GM12874 (cell line): Measurements from ENCODE around the gene GPATCH2L.

Experiments
- CTCF ChIP-seq: IDR thresholded peaks from 2 replicates; pipeline ENCODE4 v1.5.1; 2011; ENCODE audit warnings: low read depth, mild to moderate bottlenecking, control low read depth, low read length, moderate library complexity; ENCODE audit not compliant: insufficient read depth

Gene GPATCH2L

GRCh38 chr14:76138758-76139723 is 12.7 kb upstream of the GPATCH2L start:
- TF ChIP-seq CTCF, result no peak

- no peak for TF ChIP-seq CTCF
Measured at GRCh38 chr14:76143642-76144041, 8.1 kb upstream of the GPATCH2L start.

DNA sequence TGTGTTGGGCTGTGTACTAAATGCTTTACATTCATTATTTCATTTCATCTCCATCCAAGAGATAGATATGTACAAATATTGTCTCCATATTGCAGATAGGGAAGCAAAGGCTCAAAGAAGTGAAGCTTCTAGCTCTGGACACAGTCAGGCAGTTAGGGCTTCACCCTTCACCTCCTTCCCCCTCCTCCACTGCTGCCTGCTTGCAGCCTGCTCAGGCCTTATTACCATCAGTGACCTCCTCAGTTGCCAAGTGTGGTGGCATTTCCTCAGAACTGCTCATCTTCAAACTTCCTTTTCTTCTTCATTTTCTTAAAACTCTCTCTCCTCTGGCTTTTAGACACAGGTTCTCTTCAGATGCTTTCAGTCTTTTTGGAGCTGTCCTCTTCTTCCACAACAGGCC is 4.7 kb upstream of the GPATCH2L start:
- TF ChIP-seq CTCF, result no peak

GRCh38 chr14:76149196-76149595 is 2.5 kb upstream of the GPATCH2L start:
- TF ChIP-seq CTCF, result no peak

DNA sequence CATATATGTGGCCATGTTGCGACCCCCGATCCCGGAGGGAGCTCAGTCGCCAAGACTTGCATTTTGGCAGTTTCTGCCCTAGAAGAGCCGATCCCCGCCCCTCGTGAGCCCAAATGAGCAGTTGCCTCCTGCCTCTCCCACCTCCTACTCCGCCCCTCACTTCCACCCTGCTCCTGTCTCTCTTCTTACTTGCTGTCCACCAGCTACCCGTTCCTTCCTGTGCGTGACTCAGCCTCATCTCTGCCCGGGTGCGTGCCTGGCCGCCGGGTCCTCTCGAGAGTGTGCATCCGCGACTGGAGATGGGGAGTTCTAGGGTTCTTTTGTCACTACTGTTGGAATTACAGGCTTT is 585 bp downstream of the GPATCH2L start:
- TF ChIP-seq CTCF, result no peak

GRCh38 chr14:76153919-76154318 is 2.2 kb downstream of the GPATCH2L start:
- TF ChIP-seq CTCF, result no peak

DNA sequence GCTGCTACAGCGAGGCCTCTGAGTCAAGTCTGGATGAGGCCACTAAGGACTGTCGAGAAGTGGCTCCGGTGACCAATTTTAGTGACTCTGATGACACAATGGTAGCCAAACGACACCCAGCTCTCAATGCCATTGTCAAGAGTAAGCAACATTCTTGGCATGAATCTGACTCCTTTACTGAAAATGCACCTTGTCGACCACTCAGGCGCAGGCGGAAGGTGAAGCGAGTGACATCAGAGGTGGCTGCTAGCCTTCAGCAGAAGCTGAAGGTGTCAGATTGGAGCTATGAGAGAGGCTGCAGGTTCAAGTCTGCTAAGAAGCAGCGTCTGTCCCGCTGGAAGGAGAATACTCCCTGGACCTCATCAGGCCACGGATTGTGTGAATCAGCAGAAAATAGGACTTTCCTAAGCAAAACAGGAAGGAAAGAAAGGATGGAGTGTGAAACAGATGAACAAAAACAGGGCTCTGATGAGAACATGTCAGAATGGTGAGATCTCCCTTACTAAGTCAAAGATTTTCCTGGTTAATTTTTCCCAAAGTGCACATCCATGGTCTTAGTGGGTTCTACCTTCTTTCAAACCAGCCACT is 2.9 kb downstream of the GPATCH2L start:
- TF ChIP-seq CTCF, result no peak
